Measurements from ENCODE around the gene TBC1D22B.
A peak's percentile ranks its signal among the peaks of the same experiment; 100 is the strongest.

Gene TBC1D22B

GRCh38 chr6:37257634-37258404 lies at the start of gene TBC1D22B, which contains the start of gene TMEM217:
TSS of gene TBC1D22B (plus strand) at chr6:37257772. CDS start at chr6:37257918, 146 bp downstream.
TSS of gene TMEM217 (minus strand) at chr6:37258144. CDS start at chr6:37219030, 39,114 bp downstream.
- DNase-seq (ENCODE audit: low spot score): peak; percentile 91

GRCh38 chr6:37207903-37208456 lies 49.6 kb upstream of the TBC1D22B start:
- peak; percentile 72 for DNase-seq (ENCODE audit: low spot score)

DNA sequence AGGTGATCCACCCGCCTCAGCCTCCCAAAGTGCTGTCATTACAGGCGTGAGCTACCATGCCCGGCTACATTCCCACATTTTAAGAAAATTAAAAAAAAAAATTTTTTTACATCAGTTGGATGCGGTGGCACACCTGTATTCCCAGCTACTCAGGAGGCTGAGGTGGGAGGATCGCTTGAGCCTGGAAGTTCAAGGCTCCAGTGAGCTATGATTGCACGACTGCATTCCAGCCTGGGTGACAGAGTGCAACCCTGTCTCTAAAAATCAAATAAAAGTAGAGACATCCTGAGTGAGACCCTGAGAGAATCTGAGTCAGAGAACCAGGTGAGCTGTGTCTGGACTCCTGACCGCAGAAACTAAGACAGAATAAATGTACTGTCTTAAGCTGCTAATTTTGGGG lies 48.8 kb upstream of the TBC1D22B start:
- DNase-seq (ENCODE audit: low spot score): no peak

DNA sequence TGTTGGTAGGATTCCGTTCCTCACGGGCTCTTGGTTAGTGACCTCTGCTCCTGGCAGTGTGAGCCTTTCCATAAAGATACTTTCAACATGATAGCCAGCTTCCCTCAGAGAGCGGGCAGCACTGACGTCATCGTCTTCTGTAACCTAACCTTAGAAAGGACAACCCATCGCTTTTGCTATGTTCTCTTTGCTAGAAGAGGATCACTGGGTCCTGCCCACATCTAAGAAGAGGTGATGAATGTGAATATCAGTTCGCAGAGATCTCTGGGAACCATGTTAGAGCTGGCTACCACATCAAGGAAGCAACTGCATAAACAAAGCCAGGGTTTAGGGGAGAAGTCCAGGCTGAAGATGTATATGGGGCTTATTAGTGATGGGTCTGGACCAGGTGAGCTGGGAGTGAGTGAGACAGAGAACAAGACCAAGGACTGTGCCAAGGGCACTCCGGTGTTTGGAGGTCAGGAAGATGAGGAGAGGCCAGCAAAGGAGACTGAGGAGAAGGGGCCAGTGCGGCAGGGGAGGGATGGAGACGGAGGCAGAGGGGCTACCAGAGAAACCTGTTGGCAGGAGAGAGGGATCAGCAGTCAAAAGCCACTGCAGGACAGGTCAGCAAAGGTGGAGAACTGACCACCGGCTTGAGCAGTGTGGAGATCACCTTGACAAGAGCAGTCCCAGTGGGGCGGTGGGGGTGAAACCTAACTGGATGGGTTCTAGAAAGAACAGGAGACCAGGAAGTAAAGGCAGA lies 47.9 kb upstream of the TBC1D22B start:
- no peak for DNase-seq (ENCODE audit: low spot score)

DNA sequence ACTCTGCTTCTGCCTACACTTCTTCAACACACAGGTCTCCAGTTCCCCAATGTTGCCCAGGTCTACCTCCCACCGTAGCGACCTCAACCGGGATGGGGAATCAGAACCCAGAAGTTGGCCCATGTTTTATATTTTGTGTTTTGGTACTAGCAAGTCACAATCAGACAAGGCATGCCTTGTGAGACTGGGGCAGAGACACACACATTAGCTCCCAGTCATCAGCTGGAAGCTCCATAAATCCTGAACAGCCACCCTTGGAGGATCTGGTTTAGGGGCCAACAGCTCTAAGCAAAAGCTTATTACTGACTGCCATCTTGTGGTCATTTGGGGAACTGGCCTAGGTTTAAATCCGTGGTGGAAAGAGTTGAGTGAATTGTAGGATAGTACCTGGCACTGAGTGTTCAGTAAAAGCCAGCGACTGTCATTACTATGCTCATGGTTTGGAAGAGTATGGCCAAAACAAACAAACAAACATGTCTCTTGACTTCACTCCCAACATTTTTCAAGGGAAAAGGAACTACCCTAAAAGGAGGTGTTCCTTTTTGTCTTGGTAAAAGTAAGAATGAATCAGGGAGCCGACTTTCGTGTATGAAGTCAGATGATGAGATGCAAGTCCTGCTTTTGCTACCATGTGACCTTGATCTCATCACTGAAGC lies 47.1 kb upstream of the TBC1D22B start:
- peak; percentile 66 for DNase-seq (ENCODE audit: low spot score)

GRCh38 chr6:37212268-37212667 lies 45.3 kb upstream of the TBC1D22B start:
- no peak for DNase-seq (ENCODE audit: low spot score)

- no peak for DNase-seq (ENCODE audit: low spot score)
Measured at GRCh38 chr6:37218061-37218460, 39.5 kb upstream of the TBC1D22B start.

- DNase-seq (ENCODE audit: low spot score): no peak
Measured at GRCh38 chr6:37218511-37218910, 39.1 kb upstream of the TBC1D22B start.

DNA sequence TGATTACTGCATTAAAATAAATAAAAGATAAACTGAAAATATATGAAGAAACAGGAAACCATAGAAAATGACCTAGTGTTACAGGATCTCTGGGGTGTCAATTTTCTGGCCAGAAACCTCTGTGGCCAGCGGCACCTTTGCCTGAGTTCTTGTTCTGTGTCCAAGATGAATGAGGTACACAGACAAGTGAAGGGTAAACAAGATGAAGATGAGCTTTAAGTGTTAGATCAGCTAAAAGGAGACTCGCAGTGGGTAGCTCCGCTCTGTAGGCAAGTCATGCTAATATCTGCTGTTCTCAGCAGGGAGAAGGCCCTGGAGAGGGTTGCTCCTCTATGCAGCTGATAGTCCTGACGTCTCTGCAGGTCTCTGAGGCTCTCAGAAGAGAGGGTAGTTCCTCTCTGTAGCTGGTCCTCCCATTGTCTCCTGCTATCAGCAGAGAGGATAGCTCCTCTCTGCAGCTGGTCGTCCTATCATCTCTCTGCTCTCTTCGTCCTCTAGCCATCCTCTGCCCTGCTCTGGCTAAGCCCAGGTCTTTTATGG lies 35.9 kb upstream of the TBC1D22B start:
- no peak for DNase-seq (ENCODE audit: low spot score)

GRCh38 chr6:37222125-37222967 lies 35.2 kb upstream of the TBC1D22B start:
- peak; percentile 93 for DNase-seq (ENCODE audit: low spot score)

DNA sequence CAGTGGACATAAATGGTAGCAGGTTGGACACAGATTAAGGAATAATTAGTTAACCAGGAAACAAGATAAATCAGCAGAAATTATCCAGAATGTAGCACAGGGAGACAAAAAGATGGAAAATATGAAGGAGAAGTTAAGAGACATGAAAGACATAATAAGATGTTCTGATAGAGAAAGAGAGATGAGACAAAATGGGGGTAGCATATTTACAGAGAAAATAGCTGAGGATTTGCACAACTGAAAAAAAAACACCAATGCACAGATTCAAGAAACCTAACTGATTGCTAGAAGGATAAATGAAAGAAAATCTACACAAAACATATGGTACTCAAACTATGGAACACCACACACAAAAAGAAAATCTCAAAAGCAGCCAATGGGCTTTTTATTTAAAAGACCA lies 34.6 kb upstream of the TBC1D22B start:
- no peak for DNase-seq (ENCODE audit: low spot score)

GRCh38 chr6:37225350-37226169 lies 32.0 kb upstream of the TBC1D22B start:
- no peak for DNase-seq (ENCODE audit: low spot score)

- no peak for DNase-seq (ENCODE audit: low spot score)
Measured at GRCh38 chr6:37230104-37230503, 27.5 kb upstream of the TBC1D22B start.

DNA sequence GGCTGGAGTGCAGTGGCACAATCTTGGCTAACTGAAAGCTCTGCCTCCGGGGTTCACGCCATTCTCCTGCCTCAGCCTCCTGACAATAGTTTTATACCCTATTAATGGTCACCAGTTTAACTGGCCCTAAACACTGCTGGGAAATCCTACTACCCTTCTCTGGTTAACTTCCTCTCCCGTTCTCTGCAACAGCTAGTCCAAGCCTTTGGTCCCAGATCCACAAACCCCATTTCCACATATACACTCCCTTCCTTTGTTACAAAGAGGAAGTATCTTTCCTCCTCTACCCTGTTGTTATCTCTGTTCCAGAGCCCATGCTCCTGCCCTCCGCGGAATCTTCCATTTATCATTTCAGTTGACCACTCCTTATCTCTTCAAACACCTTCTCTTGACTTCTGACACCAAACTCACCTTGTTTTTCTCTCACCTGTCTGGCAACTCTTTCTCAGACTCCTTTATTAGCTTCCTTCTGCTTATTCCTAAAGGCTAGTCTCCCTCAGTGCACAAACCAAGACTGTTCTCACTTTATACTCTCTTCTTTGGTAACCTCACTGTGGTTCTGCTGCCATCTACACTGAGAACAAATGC lies 25.0 kb upstream of the TBC1D22B start:
- DNase-seq (ENCODE audit: low spot score): no peak

DNA sequence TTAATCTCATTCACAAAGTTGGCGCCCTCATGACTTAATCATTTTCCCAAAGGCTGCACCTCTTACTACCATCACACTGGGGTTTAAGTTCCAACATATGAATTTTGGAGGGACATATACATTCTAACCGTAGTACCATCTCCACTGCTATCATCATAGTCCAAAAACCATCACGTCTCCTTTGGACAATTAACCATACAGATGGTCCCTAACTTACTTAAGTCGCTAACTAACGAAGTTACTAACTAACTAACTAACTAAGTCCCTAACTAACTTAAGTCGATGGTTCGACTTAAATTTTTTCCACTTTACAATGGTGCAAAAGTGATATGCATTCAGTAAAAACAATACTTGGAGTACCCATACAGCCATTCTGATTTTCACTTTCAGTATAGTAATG lies 24.0 kb upstream of the TBC1D22B start:
- no peak for DNase-seq (ENCODE audit: low spot score)

- no peak for DNase-seq (ENCODE audit: low spot score)
Measured at GRCh38 chr6:37236921-37237320, 20.7 kb upstream of the TBC1D22B start.

DNA sequence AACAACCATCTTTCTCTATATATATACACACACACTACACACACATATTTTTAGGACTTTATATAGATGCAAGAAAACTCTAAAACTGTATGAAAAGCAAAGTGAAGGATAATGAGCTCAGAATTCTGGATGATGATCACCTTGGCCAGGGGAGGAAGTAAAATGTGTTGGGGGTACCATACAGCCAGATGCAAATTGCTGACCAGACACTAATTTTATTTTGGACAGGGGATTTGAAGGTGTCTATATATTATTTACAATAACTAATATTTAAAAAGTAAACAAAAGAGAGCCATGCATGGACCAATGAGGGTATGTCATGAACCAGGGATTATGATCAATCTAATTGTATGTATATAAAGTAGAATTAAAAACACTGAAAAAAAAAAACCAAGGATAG lies 19.8 kb upstream of the TBC1D22B start:
- no peak for DNase-seq (ENCODE audit: low spot score)

- DNase-seq (ENCODE audit: low spot score): no peak
Measured at GRCh38 chr6:37238381-37238780, 19.2 kb upstream of the TBC1D22B start.

DNA sequence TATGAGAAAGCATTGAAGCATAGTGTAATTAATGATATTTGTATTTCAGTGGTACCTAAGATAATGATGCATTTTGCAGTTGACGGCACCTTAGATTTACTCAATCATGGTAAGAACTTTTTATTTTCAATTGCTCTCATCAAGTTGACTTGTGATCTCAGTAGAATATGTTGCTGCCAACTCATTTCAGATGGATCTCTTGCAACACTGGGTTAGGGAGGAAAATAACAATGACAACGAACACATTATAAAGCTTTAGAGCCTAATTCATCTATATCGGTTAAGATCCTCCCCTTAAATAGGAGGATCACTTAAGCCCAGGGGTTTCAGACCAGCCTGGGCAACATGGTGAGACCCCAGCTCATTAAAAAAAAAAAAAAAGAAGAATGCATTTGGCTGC lies 18.0 kb upstream of the TBC1D22B start:
- DNase-seq (ENCODE audit: low spot score): no peak

Measured in SW480 (cell line).